HG02943 (cell line): ENCODE results near the gene CCR1.

Source experiments
- ATAC-seq: cut with Tn5 transposase; IDR thresholded peaks from one replicate; pipeline ENCODE4 v1.9.1; 2021; ENCODE audit warnings: mild to moderate bottlenecking, low read depth, moderate library complexity; ENCODE audit not compliant: unreplicated experiment

The CCR1 gene

GRCh38 chr3:46208167-46208704 is at the start of gene CCR1:
TSS of gene CCR1 (minus strand) at chr3:46208313. CDS start at chr3:46204313, 4,000 bp downstream.
- ATAC-seq, result peak; percentile 66

- no peak for ATAC-seq
Measured at GRCh38 chr3:46252980-46253379, 44.9 kb upstream of the CCR1 start.

DNA sequence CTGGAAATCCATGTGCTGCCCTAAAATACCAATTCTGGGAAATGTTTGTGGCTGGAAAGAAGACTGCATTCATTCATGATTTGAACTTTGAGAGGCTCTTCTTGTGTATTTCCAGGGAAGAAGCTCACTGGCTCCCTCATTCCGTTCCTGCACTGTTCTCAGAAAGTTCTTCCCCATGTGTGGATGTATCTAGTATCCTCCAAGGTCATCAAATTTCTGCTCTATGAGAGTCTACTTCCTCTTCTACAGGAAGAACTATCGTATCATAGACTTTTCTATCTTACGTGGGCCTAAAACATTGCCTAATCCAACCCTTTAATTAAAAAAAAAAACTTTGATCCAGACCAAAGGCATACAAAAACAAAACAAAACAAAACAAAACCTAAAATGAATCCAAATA is 37.0 kb upstream of the CCR1 start:
- no peak for ATAC-seq

DNA sequence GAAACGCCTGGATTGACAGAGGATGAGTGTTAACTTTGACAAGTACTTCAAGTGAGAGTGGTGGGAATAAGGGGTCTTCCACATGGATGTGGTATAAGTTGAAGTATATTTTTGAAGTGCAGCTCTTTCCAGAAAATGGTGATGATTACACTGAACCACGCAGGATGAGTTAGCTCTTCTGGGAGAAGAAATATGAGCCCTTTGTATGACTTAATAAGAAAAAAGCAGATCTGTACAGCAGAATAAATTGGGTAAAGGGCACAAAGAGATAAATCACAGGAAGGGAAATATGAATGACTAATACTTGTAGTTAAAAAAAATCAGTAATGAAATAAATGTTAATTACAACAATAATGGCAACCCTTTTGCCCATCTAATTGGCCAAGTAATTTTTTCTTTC is 35.4 kb upstream of the CCR1 start:
- ATAC-seq, result no peak

GRCh38 chr3:46242120-46242519 is 34.0 kb upstream of the CCR1 start, which contains the start of gene CCR3:
TSS of gene CCR3 (plus strand) at chr3:46242460. CDS start at chr3:46265159, 22,699 bp downstream.
- ATAC-seq, result no peak

GRCh38 chr3:46239952-46240351 is 31.8 kb upstream of the CCR1 start:
- no peak for ATAC-seq

DNA sequence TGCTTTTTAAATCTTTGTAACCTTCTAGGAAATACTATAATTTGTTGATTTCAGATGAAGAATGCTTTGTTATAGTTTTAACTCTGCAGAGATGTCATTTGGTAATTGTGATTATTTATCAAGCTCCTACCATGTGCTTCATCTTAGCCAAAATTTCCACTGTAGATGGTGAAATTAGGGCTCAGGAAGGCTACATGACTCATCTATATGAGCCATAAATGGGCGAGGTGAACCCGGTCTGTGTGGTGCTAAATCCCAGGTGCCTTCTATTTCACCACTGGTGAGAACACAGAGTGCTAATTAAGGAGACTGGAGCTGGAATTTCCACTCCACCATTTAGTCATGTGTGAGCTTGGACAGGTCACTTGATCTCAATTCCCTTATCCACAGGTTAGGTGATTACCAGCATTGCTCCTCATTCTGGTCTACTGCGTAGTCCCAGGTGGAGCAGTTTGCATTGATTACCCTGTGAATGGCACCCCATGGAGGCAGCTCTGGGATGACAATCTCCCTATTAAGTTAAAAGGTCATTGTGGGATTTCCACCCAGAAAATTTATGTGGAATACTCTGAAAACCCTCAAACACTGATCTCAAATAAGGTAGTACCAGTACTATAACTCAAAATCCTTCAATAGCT is 31.3 kb upstream of the CCR1 start:
- no peak for ATAC-seq

GRCh38 chr3:46238386-46238785 is 30.3 kb upstream of the CCR1 start:
- ATAC-seq, result no peak

DNA sequence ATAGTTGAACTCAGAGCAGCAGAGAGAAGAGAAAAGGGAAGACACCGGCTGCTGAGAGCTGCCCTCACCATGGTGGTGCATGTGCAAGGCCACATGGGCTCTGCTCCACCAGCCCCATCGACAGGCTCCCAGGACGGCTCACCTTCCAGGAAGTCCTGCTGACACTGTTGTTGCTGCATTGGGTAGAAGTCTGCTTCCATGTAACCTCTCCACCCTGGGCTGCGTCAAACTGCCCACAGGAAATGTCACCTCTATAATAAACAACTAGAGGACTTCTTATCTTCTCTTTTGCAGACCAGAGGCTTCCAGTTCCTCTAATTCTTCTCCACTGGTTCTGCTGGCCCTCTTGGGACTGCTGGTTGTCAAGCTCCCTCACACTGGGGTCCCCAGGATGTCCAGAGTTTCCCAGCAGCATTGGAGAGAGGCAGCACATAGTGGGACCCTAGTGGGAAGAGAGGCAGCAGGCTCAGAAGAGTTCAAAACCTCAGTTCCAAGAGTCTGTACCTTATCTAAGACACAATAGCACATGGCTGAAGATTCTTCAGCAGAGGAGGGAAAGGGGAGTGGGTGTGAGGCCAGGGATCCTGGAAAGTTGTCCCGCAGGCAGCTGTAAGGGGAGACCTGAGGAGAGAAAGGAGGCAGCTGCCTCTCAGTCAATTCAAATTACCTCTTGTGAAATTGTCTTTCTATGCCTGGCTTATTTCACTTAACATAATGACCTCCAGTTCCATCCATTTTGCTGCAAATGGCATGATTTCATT is 28.4 kb upstream of the CCR1 start:
- ATAC-seq, result no peak

DNA sequence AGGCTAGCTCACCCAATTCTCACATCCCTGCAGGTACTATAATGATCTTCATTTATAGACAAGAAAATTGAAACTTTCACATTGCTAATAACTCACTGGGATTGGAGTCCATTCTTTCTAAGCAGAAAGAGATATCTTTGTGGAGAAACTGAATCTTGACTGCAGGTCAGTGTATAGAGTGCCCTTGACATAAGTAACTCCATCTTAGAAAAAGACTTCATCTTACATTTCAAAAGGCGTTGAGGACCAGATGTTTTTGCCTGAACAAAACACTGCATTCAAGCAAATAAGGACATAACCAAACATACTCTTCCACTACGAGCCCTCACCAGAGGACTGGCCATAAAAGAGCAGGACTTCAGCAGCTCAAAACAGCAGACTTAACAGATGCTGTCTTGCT is 27.3 kb upstream of the CCR1 start:
- ATAC-seq, result no peak

GRCh38 chr3:46233194-46233593 is 25.1 kb upstream of the CCR1 start:
- no peak for ATAC-seq

GRCh38 chr3:46231323-46231722 is 23.2 kb upstream of the CCR1 start:
- ATAC-seq, result no peak

- no peak for ATAC-seq
Measured at GRCh38 chr3:46228260-46229242, 20.4 kb upstream of the CCR1 start.

- ATAC-seq, result no peak
Measured at GRCh38 chr3:46222435-46223161, 14.5 kb upstream of the CCR1 start.

- no peak for ATAC-seq
Measured at GRCh38 chr3:46221938-46222337, 13.8 kb upstream of the CCR1 start.

- ATAC-seq, result no peak
Measured at GRCh38 chr3:46221391-46221790, 13.3 kb upstream of the CCR1 start.

DNA sequence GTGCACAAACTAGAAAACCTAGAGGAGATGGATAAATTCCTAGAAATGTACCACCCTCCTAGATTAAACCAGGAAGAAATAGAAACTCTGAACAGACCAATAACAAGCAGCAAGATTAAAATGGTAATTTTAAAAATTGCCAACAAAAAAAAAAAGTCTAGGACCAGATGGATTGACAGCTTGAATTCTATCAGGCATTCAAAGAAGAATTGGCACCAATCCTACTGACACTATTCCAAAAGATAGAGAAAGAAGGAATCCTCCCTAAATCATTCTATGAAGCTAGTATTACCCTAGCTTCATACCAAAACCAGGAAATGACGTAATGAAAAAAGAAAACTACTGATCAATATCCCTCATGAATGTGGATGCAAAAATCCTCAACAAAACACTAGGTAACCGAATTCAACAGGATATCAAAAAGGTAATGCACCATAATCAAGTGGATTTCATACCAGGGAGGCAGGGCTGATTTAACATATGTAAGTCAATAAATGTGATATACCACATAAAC is 10.1 kb upstream of the CCR1 start:
- no peak for ATAC-seq

DNA sequence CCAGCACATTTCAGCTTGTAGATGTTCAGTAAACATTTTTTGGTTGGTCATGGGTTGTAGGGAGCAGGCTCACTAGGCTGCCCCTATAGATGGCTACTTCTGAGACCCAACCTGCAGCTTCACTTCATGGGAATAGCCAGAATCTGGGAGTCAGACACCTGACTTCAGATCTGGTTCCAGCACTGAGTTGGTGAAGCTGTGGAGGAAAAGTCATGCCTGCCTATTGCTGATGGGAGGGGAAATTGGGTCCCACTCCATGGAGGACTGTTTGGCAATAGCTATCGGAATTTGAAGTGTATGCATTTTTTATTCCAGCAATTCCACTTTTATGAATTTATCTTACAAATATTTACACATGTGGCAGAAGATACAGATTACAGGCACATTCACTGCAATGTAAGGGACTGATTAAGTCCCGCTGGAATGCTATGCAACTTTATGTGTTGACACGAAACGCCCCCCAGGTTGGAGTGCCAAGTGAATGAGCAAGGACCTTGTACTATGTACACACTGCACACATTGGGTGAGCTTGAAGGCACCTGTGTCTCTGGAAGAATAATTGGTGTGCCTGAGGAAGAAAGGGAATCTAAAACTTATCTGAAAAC is 7.8 kb upstream of the CCR1 start:
- no peak for ATAC-seq

- ATAC-seq, result no peak
Measured at GRCh38 chr3:46214751-46215352, 6.7 kb upstream of the CCR1 start.
